ENCODE measurements around the gene SOX14.

GRCh38 chr3:137789236-137789635 lies 25.1 kb downstream of the SOX14 start:
- TF ChIP-seq, protein P1, sequence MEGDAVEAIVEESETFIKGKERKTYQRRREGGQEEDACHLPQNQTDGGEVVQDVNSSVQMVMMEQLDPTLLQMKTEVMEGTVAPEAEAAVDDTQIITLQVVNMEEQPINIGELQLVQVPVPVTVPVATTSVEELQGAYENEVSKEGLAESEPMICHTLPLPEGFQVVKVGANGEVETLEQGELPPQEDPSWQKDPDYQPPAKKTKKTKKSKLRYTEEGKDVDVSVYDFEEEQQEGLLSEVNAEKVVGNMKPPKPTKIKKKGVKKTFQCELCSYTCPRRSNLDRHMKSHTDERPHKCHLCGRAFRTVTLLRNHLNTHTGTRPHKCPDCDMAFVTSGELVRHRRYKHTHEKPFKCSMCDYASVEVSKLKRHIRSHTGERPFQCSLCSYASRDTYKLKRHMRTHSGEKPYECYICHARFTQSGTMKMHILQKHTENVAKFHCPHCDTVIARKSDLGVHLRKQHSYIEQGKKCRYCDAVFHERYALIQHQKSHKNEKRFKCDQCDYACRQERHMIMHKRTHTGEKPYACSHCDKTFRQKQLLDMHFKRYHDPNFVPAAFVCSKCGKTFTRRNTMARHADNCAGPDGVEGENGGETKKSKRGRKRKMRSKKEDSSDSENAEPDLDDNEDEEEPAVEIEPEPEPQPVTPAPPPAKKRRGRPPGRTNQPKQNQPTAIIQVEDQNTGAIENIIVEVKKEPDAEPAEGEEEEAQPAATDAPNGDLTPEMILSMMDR (conservative IDR thresholded peaks at IDR 0.05 in 1 of 2, IDR thresholded peaks at IDR 0.05 in 1 of 2; ENCODE audit: low read depth in 1 of 2, low read length in 2 of 2), result no peak
- TF ChIP-seq EZH2 (IDR thresholded peaks at IDR 0.05; ENCODE audit: low read length, missing control alignments), result no peak
